ENCODE data around the gene UBR1. TPM values are rescaled to one million over a fixed set of nuclear protein-coding genes. Genes with fewer than 3 reads are reported as not detected.
"Not testable (repeated sequence)": the region's sequence is repeated elsewhere in the genome, so short reads cannot be mapped to it uniquely, and the experiment has no call there.

The UBR1 gene
- total RNA-seq, 1 experiment from 2014 or later, result 18.9 TPM

DNA sequence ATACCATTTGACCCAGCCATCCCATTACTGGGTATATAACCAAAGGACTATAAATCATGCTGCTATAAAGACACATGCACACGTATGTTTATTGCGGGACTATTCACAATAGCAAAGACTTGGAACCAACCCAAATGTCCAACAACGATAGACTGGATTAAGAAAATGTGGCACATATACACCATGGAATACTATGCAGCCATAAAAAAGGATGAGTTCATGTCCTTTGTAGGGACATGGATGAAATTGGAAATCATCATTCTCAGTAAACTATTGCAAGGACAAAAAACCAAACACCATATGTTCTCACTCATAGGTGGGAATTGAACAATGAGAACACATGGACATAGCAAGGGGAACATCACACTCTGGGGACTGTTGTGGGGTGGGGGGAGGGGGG lies 156.9 kb downstream of the UBR1 start:
- H3K27ac Mint-ChIP-seq; DNase-seq (ENCODE audit: low spot score); H3K9me3 Mint-ChIP-seq; ATAC-seq; H3K27me3 Mint-ChIP-seq (ENCODE audit: low read depth); H3K4me3 Mint-ChIP-seq; POLR2A ChIA-PET; H3K4me1 Mint-ChIP-seq; CTCF ChIA-PET: not testable (repeated sequence)
- H3K36me3 Mint-ChIP-seq, result peaks cover 38% of the 10 kb centered on the region

DNA sequence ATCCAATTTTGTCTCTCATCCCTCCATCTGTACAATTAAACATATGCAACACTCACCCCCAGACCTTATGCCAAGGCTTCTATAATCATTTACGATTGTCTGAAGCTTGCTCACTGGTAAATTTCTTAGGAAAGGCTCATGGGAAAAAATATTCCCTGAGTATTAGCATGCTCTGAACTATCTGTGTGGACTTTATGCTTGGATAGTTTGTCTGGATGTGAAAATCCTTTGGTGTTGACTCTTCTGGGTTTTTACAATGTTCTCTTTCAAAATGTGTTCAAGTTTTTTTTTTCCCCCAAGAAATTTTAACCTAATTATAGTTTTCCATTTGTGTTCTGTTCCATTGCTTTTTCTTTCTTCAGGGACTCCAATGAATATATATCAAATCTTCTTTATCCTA lies 165.3 kb downstream of the UBR1 start:
- DNase-seq (ENCODE audit: low spot score), result no peak
- ATAC-seq, result no peak
- Mint-ChIP-seq H3K36me3 (peaks cover 9% of the 10 kb centered on the region), H3K27me3 (ENCODE audit: low read depth) (no peaks in the 10 kb centered on the region), H3K4me1 (no peaks in the 10 kb centered on the region), H3K9me3 (peaks cover 6% of the 10 kb centered on the region; the same call in 1 of the 2 replicates), H3K27ac (no peak overlapping the region), H3K4me3 (no peak overlapping the region)
- ChIA-PET CTCF (interaction anchor here (0.6 to 1.2 kb wide), 2 partner anchors 14 to 52 kb away, joined by 3 to 4 read pairs; no protein-coding TSS in a partner anchor), POLR2A (no interaction called here)
- no peak for TF ChIP-seq ZNF396 (CRISPR knock-in tag; IDR thresholded peaks at IDR 0.05; ENCODE audit: borderline replicate concordance)
- TF ChIP-seq, protein P1, sequence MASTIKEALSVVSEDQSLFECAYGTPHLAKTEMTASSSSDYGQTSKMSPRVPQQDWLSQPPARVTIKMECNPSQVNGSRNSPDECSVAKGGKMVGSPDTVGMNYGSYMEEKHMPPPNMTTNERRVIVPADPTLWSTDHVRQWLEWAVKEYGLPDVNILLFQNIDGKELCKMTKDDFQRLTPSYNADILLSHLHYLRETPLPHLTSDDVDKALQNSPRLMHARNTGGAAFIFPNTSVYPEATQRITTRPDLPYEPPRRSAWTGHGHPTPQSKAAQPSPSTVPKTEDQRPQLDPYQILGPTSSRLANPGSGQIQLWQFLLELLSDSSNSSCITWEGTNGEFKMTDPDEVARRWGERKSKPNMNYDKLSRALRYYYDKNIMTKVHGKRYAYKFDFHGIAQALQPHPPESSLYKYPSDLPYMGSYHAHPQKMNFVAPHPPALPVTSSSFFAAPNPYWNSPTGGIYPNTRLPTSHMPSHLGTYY (CRISPR knock-in tag; IDR thresholded peaks at IDR 0.05), result no peak
- TF ChIP-seq, protein P2, sequence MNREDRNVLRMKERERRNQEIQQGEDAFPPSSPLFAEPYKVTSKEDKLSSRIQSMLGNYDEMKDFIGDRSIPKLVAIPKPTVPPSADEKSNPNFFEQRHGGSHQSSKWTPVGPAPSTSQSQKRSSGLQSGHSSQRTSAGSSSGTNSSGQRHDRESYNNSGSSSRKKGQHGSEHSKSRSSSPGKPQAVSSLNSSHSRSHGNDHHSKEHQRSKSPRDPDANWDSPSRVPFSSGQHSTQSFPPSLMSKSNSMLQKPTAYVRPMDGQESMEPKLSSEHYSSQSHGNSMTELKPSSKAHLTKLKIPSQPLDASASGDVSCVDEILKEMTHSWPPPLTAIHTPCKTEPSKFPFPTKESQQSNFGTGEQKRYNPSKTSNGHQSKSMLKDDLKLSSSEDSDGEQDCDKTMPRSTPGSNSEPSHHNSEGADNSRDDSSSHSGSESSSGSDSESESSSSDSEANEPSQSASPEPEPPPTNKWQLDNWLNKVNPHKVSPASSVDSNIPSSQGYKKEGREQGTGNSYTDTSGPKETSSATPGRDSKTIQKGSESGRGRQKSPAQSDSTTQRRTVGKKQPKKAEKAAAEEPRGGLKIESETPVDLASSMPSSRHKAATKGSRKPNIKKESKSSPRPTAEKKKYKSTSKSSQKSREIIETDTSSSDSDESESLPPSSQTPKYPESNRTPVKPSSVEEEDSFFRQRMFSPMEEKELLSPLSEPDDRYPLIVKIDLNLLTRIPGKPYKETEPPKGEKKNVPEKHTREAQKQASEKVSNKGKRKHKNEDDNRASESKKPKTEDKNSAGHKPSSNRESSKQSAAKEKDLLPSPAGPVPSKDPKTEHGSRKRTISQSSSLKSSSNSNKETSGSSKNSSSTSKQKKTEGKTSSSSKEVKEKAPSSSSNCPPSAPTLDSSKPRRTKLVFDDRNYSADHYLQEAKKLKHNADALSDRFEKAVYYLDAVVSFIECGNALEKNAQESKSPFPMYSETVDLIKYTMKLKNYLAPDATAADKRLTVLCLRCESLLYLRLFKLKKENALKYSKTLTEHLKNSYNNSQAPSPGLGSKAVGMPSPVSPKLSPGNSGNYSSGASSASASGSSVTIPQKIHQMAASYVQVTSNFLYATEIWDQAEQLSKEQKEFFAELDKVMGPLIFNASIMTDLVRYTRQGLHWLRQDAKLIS (CRISPR knock-in tag; IDR thresholded peaks at IDR 0.05; ENCODE audit: borderline replicate concordance), result no peak
- TF ChIP-seq, protein P3, sequence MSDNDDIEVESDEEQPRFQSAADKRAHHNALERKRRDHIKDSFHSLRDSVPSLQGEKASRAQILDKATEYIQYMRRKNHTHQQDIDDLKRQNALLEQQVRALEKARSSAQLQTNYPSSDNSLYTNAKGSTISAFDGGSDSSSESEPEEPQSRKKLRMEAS (CRISPR knock-in tag; IDR thresholded peaks at IDR 0.05), result no peak
- TF ChIP-seq, protein P4, sequence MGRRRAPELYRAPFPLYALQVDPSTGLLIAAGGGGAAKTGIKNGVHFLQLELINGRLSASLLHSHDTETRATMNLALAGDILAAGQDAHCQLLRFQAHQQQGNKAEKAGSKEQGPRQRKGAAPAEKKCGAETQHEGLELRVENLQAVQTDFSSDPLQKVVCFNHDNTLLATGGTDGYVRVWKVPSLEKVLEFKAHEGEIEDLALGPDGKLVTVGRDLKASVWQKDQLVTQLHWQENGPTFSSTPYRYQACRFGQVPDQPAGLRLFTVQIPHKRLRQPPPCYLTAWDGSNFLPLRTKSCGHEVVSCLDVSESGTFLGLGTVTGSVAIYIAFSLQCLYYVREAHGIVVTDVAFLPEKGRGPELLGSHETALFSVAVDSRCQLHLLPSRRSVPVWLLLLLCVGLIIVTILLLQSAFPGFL (CRISPR knock-in tag; IDR thresholded peaks at IDR 0.05; ENCODE audit: borderline replicate concordance), result no peak
- TF ChIP-seq, protein P5, sequence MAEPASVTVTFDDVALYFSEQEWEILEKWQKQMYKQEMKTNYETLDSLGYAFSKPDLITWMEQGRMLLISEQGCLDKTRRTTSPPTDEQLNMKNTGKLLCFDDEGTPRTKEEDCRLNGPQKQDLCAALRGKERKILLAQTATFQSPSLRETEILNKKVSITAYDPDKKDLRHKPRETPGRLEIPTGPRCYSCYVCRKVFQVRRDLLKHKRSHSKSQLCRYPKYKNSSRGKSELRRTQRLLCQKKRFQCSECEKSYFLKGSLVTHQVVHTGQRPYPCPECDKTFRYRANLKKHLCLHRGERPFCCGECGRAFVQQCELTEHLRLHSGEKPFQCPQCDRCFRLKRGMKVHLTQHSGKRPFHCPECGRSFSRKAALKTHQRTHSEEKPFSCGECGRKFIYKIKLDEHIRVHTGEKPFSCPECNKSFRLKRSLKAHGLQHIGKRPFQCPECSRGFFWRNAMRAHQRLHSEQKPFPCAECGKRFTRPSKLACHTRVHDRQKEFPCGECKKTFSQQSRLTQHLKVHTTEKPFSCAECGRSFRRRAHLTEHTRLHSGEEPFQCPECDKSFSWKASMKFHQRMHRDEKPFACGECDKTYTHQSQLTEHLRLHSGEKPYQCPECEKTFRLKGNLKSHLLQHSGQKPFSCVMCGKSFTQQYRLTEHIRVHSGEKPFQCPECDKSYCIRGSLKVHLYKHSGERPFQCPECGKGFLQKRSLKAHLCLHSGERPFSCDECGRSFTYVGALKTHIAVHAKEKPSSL (CRISPR knock-in tag; conservative IDR thresholded peaks at IDR 0.05), result no peak
- no peak for TF ChIP-seq TP53 (CRISPR knock-in tag; IDR thresholded peaks at IDR 0.05)
- TF ChIP-seq KAT7 (CRISPR knock-in tag; IDR thresholded peaks at IDR 0.05; ENCODE audit: borderline replicate concordance), result no peak

DNA sequence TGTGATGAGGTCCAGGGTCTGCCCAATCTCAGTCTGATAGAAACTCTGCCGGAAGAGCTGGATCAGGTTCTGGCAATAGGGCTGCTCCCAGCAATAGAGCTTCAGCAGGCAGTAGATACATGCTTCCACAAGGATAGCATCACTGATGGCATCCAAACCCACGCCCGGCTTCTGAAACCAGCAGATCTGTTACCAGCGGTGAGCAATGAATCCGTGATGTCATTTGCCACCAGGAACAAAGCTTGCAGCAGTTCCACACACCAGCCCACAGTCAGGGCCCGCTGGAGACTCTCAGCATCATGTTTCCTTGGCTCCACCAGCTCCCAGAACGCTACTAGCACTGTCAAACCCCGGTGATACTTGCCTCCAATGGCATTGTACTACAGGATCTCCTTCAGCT lies 166.0 kb downstream of the UBR1 start:
- Mint-ChIP-seq H3K4me3 (no peak overlapping the region), H3K36me3 (peaks cover 2% of the 10 kb centered on the region; the same call in 1 of the 2 replicates), H3K27me3 (ENCODE audit: low read depth) (no peaks in the 10 kb centered on the region), H3K9me3 (peaks cover 6% of the 10 kb centered on the region; the same call in 1 of the 2 replicates), H3K27ac (no peak overlapping the region), H3K4me1 (no peaks in the 10 kb centered on the region)
- ATAC-seq (no peak), DNase-seq (ENCODE audit: low spot score) (no peak)
- ChIA-PET CTCF (interaction anchor here (1.2 kb wide), 1 partner anchor 13 kb away, joined by 4 read pairs; no protein-coding TSS in a partner anchor), POLR2A (no interaction called here)
- TF ChIP-seq, protein P4 (CRISPR knock-in tag; IDR thresholded peaks at IDR 0.05; ENCODE audit: borderline replicate concordance), result no peak
- TF ChIP-seq GRHL2 (CRISPR knock-in tag; IDR thresholded peaks at IDR 0.05; ENCODE audit: insufficient replicate concordance, severe bottlenecking) (no peak), JAZF1 (CRISPR knock-in tag; IDR thresholded peaks at IDR 0.05) (no peak), NFATC4 (CRISPR knock-in tag; IDR thresholded peaks at IDR 0.05) (no peak), SMAD3 (CRISPR knock-in tag; IDR thresholded peaks at IDR 0.05; ENCODE audit: borderline replicate concordance) (no peak), SP1 (CRISPR knock-in tag; conservative IDR thresholded peaks at IDR 0.05) (no peak), TCF7 (CRISPR knock-in tag; IDR thresholded peaks at IDR 0.05; ENCODE audit: low read depth) (no peak), RELA (CRISPR knock-in tag; IDR thresholded peaks at IDR 0.05; ENCODE audit: borderline replicate concordance) (no peak), ZNF317 (CRISPR knock-in tag; IDR thresholded peaks at IDR 0.05; ENCODE audit: borderline replicate concordance, low read depth) (no peak)
- TF ChIP-seq, protein P6, sequence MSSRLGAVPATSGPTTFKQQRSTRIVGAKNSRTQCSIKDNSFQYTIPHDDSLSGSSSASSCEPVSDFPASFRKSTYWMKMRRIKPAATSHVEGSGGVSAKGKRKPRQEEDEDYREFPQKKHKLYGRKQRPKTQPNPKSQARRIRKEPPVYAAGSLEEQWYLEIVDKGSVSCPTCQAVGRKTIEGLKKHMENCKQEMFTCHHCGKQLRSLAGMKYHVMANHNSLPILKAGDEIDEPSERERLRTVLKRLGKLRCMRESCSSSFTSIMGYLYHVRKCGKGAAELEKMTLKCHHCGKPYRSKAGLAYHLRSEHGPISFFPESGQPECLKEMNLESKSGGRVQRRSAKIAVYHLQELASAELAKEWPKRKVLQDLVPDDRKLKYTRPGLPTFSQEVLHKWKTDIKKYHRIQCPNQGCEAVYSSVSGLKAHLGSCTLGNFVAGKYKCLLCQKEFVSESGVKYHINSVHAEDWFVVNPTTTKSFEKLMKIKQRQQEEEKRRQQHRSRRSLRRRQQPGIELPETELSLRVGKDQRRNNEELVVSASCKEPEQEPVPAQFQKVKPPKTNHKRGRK (CRISPR knock-in tag; IDR thresholded peaks at IDR 0.05; ENCODE audit: borderline replicate concordance), result no peak
- TF ChIP-seq, protein P7, sequence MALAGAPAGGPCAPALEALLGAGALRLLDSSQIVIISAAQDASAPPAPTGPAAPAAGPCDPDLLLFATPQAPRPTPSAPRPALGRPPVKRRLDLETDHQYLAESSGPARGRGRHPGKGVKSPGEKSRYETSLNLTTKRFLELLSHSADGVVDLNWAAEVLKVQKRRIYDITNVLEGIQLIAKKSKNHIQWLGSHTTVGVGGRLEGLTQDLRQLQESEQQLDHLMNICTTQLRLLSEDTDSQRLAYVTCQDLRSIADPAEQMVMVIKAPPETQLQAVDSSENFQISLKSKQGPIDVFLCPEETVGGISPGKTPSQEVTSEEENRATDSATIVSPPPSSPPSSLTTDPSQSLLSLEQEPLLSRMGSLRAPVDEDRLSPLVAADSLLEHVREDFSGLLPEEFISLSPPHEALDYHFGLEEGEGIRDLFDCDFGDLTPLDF (CRISPR knock-in tag; IDR thresholded peaks at IDR 0.05), result no peak
